AG04450 (cell line): ENCODE data around the gene RYR3. TPM values are rescaled to one million over a fixed set of nuclear protein-coding genes. Genes with fewer than 3 reads are reported as not detected.

Experiments used
- CTCF ChIA-PET: fragments of 300-600, 350-600 bp; formaldehyde crosslinking; extraction: SDS; loops from one replicate; lab custom pipeline; 2022; ENCODE audit warnings: antibody characterized with exemption, inconsistent platforms; lab: Charles Lee
- POLR2A ChIA-PET: fragments of 350-600 bp; formaldehyde crosslinking; extraction: SDS; loops from one replicate; lab custom pipeline; 2021; ENCODE audit warnings: antibody characterized with exemption, inconsistent platforms; lab: Yijun Ruan, JAX
- DNase-seq: peaks from one replicate; pipeline ENCODE4 v3.0.0-alpha.2; 2011; ENCODE audit warnings: low read depth, low spot score
- H3K27ac ChIP-seq: one replicate; pipeline ENCODE4 v1.5.1; 2012; ENCODE audit warnings: low read depth, low read length, control low read depth
- H3K27me3 ChIP-seq: one replicate; pipeline ENCODE4 v1.6.0; 2012; ENCODE audit warnings: low read length; ENCODE audit not compliant: control insufficient read depth, insufficient read depth
- H3K4me3 ChIP-seq: 2 replicates; pipeline ENCODE4 v1.5.1; 2011; ENCODE audit warnings: mild to moderate bottlenecking, low read depth, low read length, control low read depth
- H3K9me3 ChIP-seq: 2 replicates; pipeline ENCODE4 v1.5.1; 2012; ENCODE audit warnings: low read length; ENCODE audit not compliant: control insufficient read depth, insufficient read depth
- CTCF ChIP-seq: IDR thresholded peaks from 2 replicates; pipeline ENCODE4 v1.5.1; 2011; ENCODE audit warnings: low read depth, low read length, control low read depth, inconsistent platforms
- polyA plus RNA-seq: library from polyadenylated mRNA; depleted of rRNA; stranded (reverse); fragments of >200 nt; gene quantifications from 2 replicates; pipeline ENCODE4 v1.2.3, GENCODE V29; 2011

Gene RYR3
- polyA plus RNA-seq, 1 experiment = not detected

DNA sequence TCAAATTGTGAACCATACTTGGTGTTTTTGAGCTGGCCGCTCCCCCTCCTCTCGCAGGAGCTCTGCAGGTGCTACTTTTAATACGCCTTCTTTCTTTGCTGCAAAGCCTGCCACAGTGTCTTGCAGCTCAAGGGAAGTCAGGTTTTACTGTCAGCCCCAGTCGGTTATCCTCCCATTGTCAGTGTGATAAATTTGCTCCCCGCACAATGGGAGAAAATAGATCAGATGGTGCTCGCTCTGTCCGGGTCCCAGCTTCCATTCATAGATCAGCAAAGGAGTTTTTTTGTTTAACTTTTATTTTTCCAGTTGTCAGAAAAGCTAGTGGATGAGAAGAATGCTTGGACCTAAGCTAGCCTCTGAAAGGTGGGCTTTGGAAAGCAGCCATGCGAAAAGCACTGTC lies 207.7 kb downstream of the RYR3 start:
- no peak for TF ChIP-seq CTCF
- Histone ChIP-seq H3K9me3 (no peaks in the 10 kb centered on the region), H3K27ac (no peak overlapping the region), H3K4me3 (no peak overlapping the region), H3K27me3 (no peaks in the 10 kb centered on the region)
- DNase-seq = no peak
- CTCF ChIA-PET = no interaction called here
- POLR2A ChIA-PET = no interaction called here

DNA sequence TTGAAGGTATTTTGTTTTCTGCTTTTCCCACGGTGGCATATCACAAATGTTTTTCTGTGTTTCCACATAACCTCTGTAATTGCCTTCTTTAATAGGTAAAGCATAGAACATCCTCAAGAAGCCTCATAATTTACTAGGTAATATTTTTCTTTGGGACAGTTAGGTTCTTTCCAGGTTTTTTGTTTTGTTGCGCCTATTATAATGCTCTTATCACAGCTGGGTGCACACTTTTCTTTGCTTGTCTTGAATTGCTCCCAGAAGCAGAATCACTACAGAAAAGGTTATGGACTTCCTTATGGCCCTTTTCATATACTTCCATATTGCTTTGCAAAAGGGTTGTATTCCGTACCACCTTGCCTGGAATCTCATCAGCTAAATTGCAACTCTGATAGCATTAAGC lies 213.5 kb downstream of the RYR3 start:
- no peaks in the 10 kb centered on the region for H3K9me3 ChIP-seq
- ChIA-PET CTCF (no interaction called here), POLR2A (no interaction called here)
- no peak for TF ChIP-seq CTCF
- DNase-seq = no peak
- H3K27ac ChIP-seq = no peak overlapping the region
- H3K27me3 ChIP-seq = no peaks in the 10 kb centered on the region
- H3K4me3 ChIP-seq = no peak overlapping the region

DNA sequence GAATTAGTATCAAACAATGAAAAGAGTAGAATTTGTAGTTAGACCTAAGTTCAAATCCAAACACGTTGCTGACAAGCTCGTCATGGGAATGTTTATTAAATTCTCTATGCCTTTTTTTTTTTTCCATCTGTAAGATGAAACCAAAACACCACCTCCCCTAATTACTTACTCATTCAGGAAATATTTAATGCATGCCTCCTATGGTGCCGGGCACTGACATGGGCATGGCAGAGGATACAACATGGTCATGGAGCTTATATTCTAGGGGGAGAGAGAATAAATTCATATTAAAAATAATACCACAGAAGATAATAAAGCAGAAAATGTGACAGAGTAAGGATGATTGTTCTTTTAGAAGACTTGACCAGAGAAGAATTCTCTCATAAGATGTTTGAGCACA lies 215.8 kb downstream of the RYR3 start:
- no peak for DNase-seq
- Histone ChIP-seq H3K9me3 (no peaks in the 10 kb centered on the region), H3K4me3 (no peak overlapping the region), H3K27ac (no peak overlapping the region), H3K27me3 (no peaks in the 10 kb centered on the region)
- TF ChIP-seq CTCF = no peak
- ChIA-PET POLR2A (no interaction called here), CTCF (no interaction called here)

- ChIA-PET CTCF (interaction anchor here (0.6 to 1.3 kb wide), 2 partner anchors 39 to 150 kb away, joined by 3 to 10 read pairs; no protein-coding TSS in a partner anchor), POLR2A (no interaction called here)
- Histone ChIP-seq H3K27me3 (peaks cover 3% of the 10 kb centered on the region), H3K27ac (no peak overlapping the region), H3K4me3 (no peak overlapping the region), H3K9me3 (no peaks in the 10 kb centered on the region)
- no peak for TF ChIP-seq CTCF
- no peak for DNase-seq
These were observed 222.4 kb downstream of the RYR3 start for GRCh38 chr15:33533197-33533596.

- ChIA-PET POLR2A (no interaction called here), CTCF (no interaction called here)
- Histone ChIP-seq H3K9me3 (no peaks in the 10 kb centered on the region), H3K27ac (no peak overlapping the region), H3K4me3 (no peak overlapping the region), H3K27me3 (peaks cover 3% of the 10 kb centered on the region)
- TF ChIP-seq CTCF = no peak
- no peak for DNase-seq
These were observed 223.9 kb downstream of the RYR3 start for GRCh38 chr15:33534642-33535041.
